Stimulated activated CD8-positive, alpha-beta memory T cell treated with anti-CD3 and anti-CD28 coated beads, Interleukin-7, amount 100 ng/mL, for 24 hours (primary cell): ENCODE data around the gene RPS8.
"Not testable (repeated sequence)": the region's sequence is repeated elsewhere in the genome, so short reads cannot be mapped to it uniquely, and the experiment has no call there.

Experiments
- DNase-seq: peaks from one replicate; pipeline ENCODE4 v3.0.0-alpha.2; 2020; ENCODE audit warnings: low read depth

The RPS8 gene

GRCh38 chr1:44803312-44804095 lies 28.2 kb downstream of the RPS8 start:
- no peak for DNase-seq

GRCh38 chr1:44805311-44806024 lies 30.1 kb downstream of the RPS8 start:
- no peak for DNase-seq

- no peak for DNase-seq
Observed at GRCh38 chr1:44806025-44806703, 30.8 kb downstream of the RPS8 start.

GRCh38 chr1:44806704-44807363 lies 31.5 kb downstream of the RPS8 start, which contains the start of gene DYNLT4:
Gene DYNLT4, minus strand, starts transcription at chr1:44807351. Its CDS starts 683 bp downstream, at chr1:44806668.
- DNase-seq = no peak

GRCh38 chr1:44807364-44808062 lies 32.2 kb downstream of the RPS8 start:
- DNase-seq = peak; percentile 75

- no peak for DNase-seq
Observed at GRCh38 chr1:44808063-44808937, 33.0 kb downstream of the RPS8 start, which contains the start of gene BTBD19. Gene BTBD19, plus strand, starts transcription at chr1:44808523. Its CDS starts 298 bp downstream, at chr1:44808821.

- DNase-seq = peak; percentile 68
Observed at GRCh38 chr1:44808938-44809917, 33.9 kb downstream of the RPS8 start.

GRCh38 chr1:44810101-44810761 lies 34.9 kb downstream of the RPS8 start:
- DNase-seq = no peak

- not testable (repeated sequence) for DNase-seq
Observed at GRCh38 chr1:44810762-44811105, 35.4 kb downstream of the RPS8 start.

GRCh38 chr1:44811234-44811633 lies 35.9 kb downstream of the RPS8 start:
- DNase-seq = no peak

- no peak for DNase-seq
Observed at GRCh38 chr1:44812822-44813543, 37.6 kb downstream of the RPS8 start.

- not testable (repeated sequence) for DNase-seq
Observed at GRCh38 chr1:44815926-44816325, 40.6 kb downstream of the RPS8 start.

- no peak for DNase-seq
Observed at GRCh38 chr1:44817307-44817706, 42.0 kb downstream of the RPS8 start.

- DNase-seq = no peak
Observed at GRCh38 chr1:44817771-44818495, 42.6 kb downstream of the RPS8 start.

- no peak for DNase-seq
Observed at GRCh38 chr1:44819196-44819607, 43.9 kb downstream of the RPS8 start.

GRCh38 chr1:44819608-44820327 lies 44.4 kb downstream of the RPS8 start:
- peak; percentile 55 for DNase-seq
